Measurements from ENCODE around the gene LBHD2. TPM values are rescaled to one million over a fixed set of nuclear protein-coding genes. Genes with fewer than 3 reads are reported as not detected.

The LBHD2 gene
- polyA plus RNA-seq, 1 experiment, result not detected

- TF ChIP-seq CTCF (IDR thresholded peaks at IDR 0.05; ENCODE audit: insufficient read depth, low read depth, low read length), result no peak
- ChIA-PET POLR2A (no interaction called here), CTCF (interaction anchor here (0.8 to 2.2 kb wide), 2 partner anchors 16 to 21 kb away, joined by 3 to 6 read pairs; no protein-coding TSS in a partner anchor)
- Histone ChIP-seq H3K27me3 (ENCODE audit: control insufficient read depth, insufficient read depth, low read length) (no peaks in the 10 kb centered on the region; the same call in 1 of the 2 replicates), H3K36me3 (ENCODE audit: control insufficient read depth, insufficient read depth, low read length) (no peaks in the 10 kb centered on the region), H3K4me3 (ENCODE audit: low read depth, low read length) (no peak overlapping the region)
- DNase-seq (ENCODE audit: low read depth), result no peak
Observed at GRCh38 chr14:103121121-103121845, 37.3 kb downstream of the LBHD2 start.

GRCh38 chr14:103121846-103122584, 38.0 kb downstream of the LBHD2 start:
- Histone ChIP-seq H3K27me3 (ENCODE audit: control insufficient read depth, insufficient read depth, low read length) (no peaks in the 10 kb centered on the region; the same call in 1 of the 2 replicates), H3K4me3 (ENCODE audit: low read depth, low read length) (no peak overlapping the region), H3K36me3 (ENCODE audit: control insufficient read depth, insufficient read depth, low read length) (no peaks in the 10 kb centered on the region)
- TF ChIP-seq CTCF (IDR thresholded peaks at IDR 0.05; ENCODE audit: insufficient read depth, low read depth, low read length), result no peak
- DNase-seq (ENCODE audit: low read depth), result no peak
- ChIA-PET POLR2A (no interaction called here), CTCF (interaction anchor here (0.6 to 2.2 kb wide), 2 partner anchors 17 to 22 kb away, joined by 3 to 6 read pairs; no protein-coding TSS in a partner anchor)

GRCh38 chr14:103122585-103122946, 38.6 kb downstream of the LBHD2 start:
- DNase-seq (ENCODE audit: low read depth), result no peak
- H3K4me3 ChIP-seq (ENCODE audit: low read depth, low read length), result peak overlapping the region; percentile 57; the same call in 1 of the 2 replicates

GRCh38 chr14:103122947-103123633, 39.1 kb downstream of the LBHD2 start, which contains the start of gene TNFAIP2:
Gene TNFAIP2 (plus strand): TSS chr14:103123461. CDS start chr14:103126458, 2,997 bp downstream.
- no peak for DNase-seq (ENCODE audit: low read depth)
- Histone ChIP-seq H3K36me3 (ENCODE audit: control insufficient read depth, insufficient read depth, low read length) (peaks cover 1% of the 10 kb centered on the region; the same call in 1 of the 2 replicates), H3K27me3 (ENCODE audit: control insufficient read depth, insufficient read depth, low read length) (no peaks in the 10 kb centered on the region; the same call in 1 of the 2 replicates), H3K4me3 (ENCODE audit: low read depth, low read length) (peak within 1 kb of the TSS; percentile 57)
- ChIA-PET CTCF (interaction anchor here (0.5 to 1.6 kb wide), 5 partner anchors 14 to 292 kb away, joined by 3 to 7 read pairs (median 5); no protein-coding TSS in a partner anchor), POLR2A (no interaction called here)
- no peak for TF ChIP-seq CTCF (IDR thresholded peaks at IDR 0.05; ENCODE audit: insufficient read depth, low read depth, low read length)

More at GRCh38 chr14:103122585-103122946, 38.6 kb downstream of the LBHD2 start:
- H3K27me3 ChIP-seq (ENCODE audit: control insufficient read depth, insufficient read depth, low read length), result no peaks in the 10 kb centered on the region; the same call in 1 of the 2 replicates
- ChIA-PET CTCF (interaction anchor here (0.6 kb wide), 1 partner anchor 22 kb away, joined by 3 read pairs; no protein-coding TSS in a partner anchor), POLR2A (no interaction called here)
- TF ChIP-seq CTCF (IDR thresholded peaks at IDR 0.05; ENCODE audit: insufficient read depth, low read depth, low read length), result no peak
- peaks cover 1% of the 10 kb centered on the region; the same call in 1 of the 2 replicates for H3K36me3 ChIP-seq (ENCODE audit: control insufficient read depth, insufficient read depth, low read length)
